Hypothalamus (tissue), 51 donors: ENCODE measurements around the gene CTRB1.
A peak's percentile ranks its signal among the peaks of the same experiment; 100 is the strongest.

Source experiments
- DNase-seq, 51 donors: peaks; one replicate each; lab custom pipeline; 2025; lab: John Stamatoyannopoulos, UW

CTRB1 gene

GRCh38 chr16:75224306-75225082, 5.7 kb downstream of the CTRB1 start:
- no peak for DNase-seq

GRCh38 chr16:75225092-75225491, 6.3 kb downstream of the CTRB1 start:
- DNase-seq, result no peak

- DNase-seq, result no peak
These were observed 7.1 kb downstream of the CTRB1 start for GRCh38 chr16:75225678-75226515.

- no peak for DNase-seq
These were observed 8.0 kb downstream of the CTRB1 start for GRCh38 chr16:75226550-75227360.

DNA sequence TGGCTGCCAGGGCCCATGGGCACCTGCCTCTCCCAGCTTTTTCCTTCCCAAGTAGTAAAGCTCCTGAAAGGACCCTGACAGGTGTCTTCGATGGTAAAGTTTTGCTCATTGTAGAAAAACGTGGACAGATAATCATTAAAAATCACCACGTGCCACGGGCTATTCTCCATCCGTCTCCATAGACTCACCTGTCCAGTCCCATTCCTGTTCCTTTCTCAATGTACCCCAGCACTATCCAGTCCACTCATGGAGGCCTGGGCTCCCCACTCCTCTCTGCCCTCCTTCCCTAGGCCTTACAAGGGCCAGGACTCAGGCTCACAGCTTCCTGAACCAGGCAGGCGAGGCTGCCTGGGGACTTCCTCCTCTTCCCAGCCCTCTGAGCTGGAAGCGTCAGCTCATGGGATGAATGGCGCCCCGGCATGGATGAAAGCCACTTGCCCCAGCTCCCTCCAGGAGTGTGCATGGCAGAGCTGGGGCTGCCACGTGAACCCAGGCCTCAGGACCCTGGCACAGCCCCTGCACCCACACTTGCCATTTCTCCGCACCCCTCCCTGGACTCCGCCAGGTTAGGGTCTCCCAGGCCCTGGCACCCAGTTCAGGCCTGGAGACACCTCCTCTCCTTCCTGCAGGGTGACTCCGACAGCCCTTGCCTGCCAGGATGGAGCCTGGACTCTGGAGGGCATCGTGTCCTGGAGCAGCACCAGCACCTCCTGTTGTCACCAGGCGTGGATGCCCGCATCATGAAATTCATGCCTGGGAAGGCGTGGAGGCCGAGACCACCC, 8.8 kb downstream of the CTRB1 start:
- no peak for DNase-seq

DNA sequence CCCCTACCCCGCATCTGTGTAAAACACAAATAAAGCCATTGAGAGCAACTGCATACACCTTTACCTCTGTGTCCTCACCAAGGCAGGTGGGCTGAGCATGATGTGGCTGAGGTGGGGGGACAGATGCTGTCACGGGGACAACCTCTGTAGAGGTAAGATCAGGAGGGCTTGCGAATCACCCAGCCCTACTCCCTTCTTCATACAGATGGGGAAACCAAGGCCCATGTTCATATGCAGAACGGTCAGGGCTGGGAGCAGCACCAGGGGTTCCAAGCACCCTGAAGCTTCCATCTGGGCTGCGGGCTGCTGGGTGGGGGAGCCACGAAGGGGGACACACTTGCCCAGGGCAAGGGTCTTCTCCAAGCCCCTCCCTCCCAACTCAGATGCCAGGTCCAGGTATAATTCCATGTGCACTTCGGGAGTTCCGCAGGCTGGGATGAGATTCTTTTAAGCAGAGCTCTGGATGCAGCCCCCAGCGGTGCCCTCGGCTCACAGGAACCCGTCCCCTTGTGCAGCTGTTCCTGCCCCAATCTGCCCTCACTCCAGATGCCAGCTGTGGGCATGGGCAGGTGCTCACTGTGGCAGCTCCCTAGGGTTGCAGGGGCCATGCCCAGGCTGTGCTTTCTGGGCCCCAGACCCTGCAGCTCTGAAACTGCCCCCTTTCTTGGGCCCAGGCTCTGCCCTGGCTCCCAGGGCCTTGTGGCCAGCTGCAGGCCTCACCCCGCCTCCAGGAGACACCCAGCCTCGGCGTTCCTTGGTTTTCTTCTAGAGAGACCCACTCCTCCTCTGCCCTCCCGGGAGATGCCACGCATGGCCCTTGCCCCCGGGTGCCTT, 9.6 kb downstream of the CTRB1 start:
- DNase-seq, result no peak

DNA sequence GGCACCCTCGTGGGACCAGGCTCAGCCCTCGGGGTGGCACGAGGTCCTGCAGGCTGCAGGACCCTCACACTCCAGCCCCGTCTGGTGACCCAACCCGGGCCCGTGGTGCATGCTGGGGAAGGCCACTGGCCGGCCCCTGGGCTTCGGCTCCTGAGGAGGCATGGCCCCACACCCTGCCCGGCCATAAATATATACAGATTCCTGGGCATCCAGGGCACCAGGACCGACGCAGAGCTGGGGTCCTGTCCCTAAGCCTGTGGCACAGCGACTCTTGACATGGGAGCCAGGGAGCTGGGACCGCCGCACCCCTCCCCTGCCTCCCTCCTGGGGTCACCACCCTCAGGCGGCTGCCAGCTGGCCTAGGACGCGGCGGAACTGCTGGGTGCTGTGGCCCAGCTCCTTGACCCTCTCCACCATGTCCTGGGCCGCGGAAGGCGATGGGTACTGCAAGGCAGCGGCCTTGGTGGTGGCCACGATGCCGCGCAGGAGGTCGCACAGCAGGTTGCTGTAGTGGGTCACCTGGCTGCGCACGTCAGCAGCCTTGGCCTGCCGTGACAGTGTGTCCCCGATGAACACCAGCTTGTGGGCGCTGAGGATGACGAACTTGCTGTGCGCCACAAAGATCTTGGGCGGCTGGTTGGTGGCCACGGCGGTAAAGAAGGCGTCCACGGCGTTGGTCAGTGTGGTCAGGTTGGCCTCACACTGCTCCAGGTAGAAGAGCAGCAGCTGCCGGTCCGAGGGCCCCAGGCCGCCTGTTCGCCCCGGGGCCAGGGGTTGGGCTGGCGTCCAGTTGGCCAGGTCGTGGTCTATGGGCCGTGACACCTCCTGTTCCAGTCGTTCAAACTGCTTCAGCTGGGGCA, 10.6 kb downstream of the CTRB1 start:
- no peak for DNase-seq

- no peak for DNase-seq
These were observed 11.8 kb downstream of the CTRB1 start for GRCh38 chr16:75230471-75231110.

GRCh38 chr16:75231570-75231969, 12.8 kb downstream of the CTRB1 start:
- no peak for DNase-seq

GRCh38 chr16:75233611-75233938, 14.8 kb downstream of the CTRB1 start:
- no peak for DNase-seq

GRCh38 chr16:75234856-75235696, 16.3 kb downstream of the CTRB1 start:
- DNase-seq, result peak in 10 of 51 donors; percentile 17 to 36 (median 23)

DNA sequence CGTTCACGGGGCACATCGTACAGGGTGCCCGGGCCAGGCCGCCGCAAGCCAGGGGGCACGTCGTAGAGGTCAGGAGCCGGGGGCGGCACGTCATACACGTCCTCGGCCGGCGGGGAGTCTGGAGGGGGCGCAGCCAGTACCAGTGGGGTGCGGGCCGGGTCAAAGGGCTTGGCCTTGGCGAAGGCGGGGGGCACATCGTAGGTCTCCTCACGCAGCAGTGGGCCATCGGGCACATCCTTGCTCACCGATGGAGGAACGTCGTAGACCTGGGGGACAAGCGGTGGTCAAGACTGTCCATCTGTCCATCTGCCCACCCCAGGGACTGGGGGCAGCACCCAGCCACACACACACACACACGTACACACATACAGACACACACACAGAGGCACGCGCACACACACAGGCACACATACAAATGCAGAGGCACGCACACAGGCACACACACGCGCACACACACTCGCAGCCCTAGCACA, 17.0 kb downstream of the CTRB1 start:
- DNase-seq, result no peak

DNA sequence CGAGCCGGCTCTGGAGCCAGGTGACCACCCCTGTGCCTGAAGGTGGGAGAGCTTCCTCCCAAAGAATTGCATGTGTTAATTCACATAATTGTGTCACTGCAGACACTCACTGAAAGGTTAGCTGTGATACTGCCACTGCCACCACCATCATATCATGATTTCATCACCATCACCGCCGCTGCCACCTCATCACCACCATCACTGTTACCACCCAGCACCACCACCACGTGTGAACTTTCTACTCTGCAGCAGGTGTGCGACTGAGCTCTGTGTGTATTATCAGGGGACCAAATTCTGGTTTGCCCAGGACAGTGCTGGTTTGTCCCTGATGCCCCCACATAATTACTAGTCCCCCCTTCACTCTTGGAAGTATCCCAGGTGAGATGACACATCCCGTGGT, 17.4 kb downstream of the CTRB1 start:
- peak in 1 of 51 donors; percentile 16 for DNase-seq

GRCh38 chr16:75236736-75237397, 18.1 kb downstream of the CTRB1 start:
- no peak for DNase-seq

- peak in 4 of 51 donors; percentile 10 to 59 (median 48) for DNase-seq
These were observed 18.8 kb downstream of the CTRB1 start for GRCh38 chr16:75237398-75238131.
